K562 (cell line): Measurements from ENCODE around the gene SH2D7. TPM values are rescaled to one million over a fixed set of nuclear protein-coding genes. Genes with fewer than 3 reads are reported as not detected.

Source experiments
- polyA plus RNA-seq, 8 experiments: library from polyadenylated mRNA; depleted of rRNA in 4 of 8; stranded (reverse) in 5 of 8; unstranded in 3 of 8; fragments of >200 nt; fragmentation: Nextera tagmentation in 2 of 8; fragmentation: Illumina TruSeq in 1 of 8; extraction: Ambion mirVana in 2 of 8; extraction: Trizol in 1 of 8; gene quantifications; 2 replicates each; pipeline versions ENCODE4 v1.2.1 to v1.2.3, GENCODE V29; 2011 to 2014; ENCODE audit warnings: inconsistent platforms in 1 of 8, missing spikeins in 1 of 8
- small RNA-seq: library from RNA; depleted of rRNA; stranded (forward); fragments of <200 nt; gene quantifications from one replicate; pipeline ENCODE3, GENCODE V24; 2014
- total RNA-seq, 7 experiments: library from RNA; depleted of rRNA in 6 of 7; stranded (reverse); fragments of >200 nt in 6 of 7; fragmentation: Illumina TruSeq in 2 of 7; extraction: Trizol in 2 of 7; gene quantifications; 2 replicates each; pipeline versions ENCODE4 v1.2.1 to v1.2.3, GENCODE V29; 2011 to 2021; ENCODE audit warnings: low replicate concordance in 1 of 7

SH2D7 gene
- total and polyA plus RNA-seq, 9 of the 15 experiments (the other 6 are each of a cell fraction or from before 2014, with no cell fraction given), result not detected

Small RNA genes within 50 kb of the gene (small RNA-seq; reads per million reads assigned to genes)
- not detected for gene RF00092

Other genes starting within 250 kb of the SH2D7 start
- gene TBC1D2B, start 14.8 kb upstream of the SH2D7 start, total RNA-seq (2014; rRNA removed), result 5.1 and 6.2 TPM in 2 replicates
- 8.9 and 9.3 TPM in 2 replicates for gene TBC1D2B, start 14.8 kb upstream of the SH2D7 start, total RNA-seq (2014; rRNA removed; fragmentation: Illumina TruSeq; extraction: Trizol)
- 7.8 and 8.9 TPM in 2 replicates for gene TBC1D2B, start 14.8 kb upstream of the SH2D7 start, total RNA-seq (2015; rRNA removed; fragmentation: Illumina TruSeq; extraction: Trizol)
- 10.1 and 10.7 TPM in 2 replicates for gene TBC1D2B, start 14.8 kb upstream of the SH2D7 start, total RNA-seq (2021)
- 13.7 and 16.3 TPM in 2 replicates for gene TBC1D2B, start 14.8 kb upstream of the SH2D7 start, polyA plus RNA-seq (2011; rRNA removed)
- 7.7 and 9.2 TPM in 2 replicates for gene TBC1D2B, start 14.8 kb upstream of the SH2D7 start, polyA plus RNA-seq (2014; fragmentation: Illumina TruSeq; extraction: Trizol)
- under 1 TPM; 0.15 to 0.48 TPM for gene TBC1D2B, start 14.8 kb upstream of the SH2D7 start, polyA plus RNA-seq (2014; fragmentation: Nextera tagmentation; extraction: Ambion mirVana)
- 6.5 and 6.9 TPM in 2 replicates for gene TBC1D2B, start 14.8 kb upstream of the SH2D7 start, polyA plus RNA-seq (2014; rRNA removed)
- gene CIB2, start 38.9 kb downstream of the SH2D7 start, total RNA-seq (2014; rRNA removed), result 22.4 and 33.3 TPM in 2 replicates
- gene CIB2, start 38.9 kb downstream of the SH2D7 start, total RNA-seq (2014; rRNA removed; fragmentation: Illumina TruSeq; extraction: Trizol), result 12.5 and 15.9 TPM in 2 replicates
- gene CIB2, start 38.9 kb downstream of the SH2D7 start, total RNA-seq (2015; rRNA removed; fragmentation: Illumina TruSeq; extraction: Trizol), result 18.5 and 19.6 TPM in 2 replicates
- 18.3 and 22.9 TPM in 2 replicates for gene CIB2, start 38.9 kb downstream of the SH2D7 start, total RNA-seq (2021)
- gene CIB2, start 38.9 kb downstream of the SH2D7 start, polyA plus RNA-seq (2011; rRNA removed), result 37.4 and 38.2 TPM in 2 replicates
- gene CIB2, start 38.9 kb downstream of the SH2D7 start, polyA plus RNA-seq (2014; fragmentation: Illumina TruSeq; extraction: Trizol), result 27.3 and 32.7 TPM in 2 replicates
- 1 to 10 TPM; 1.5 to 2.0 TPM for gene CIB2, start 38.9 kb downstream of the SH2D7 start, polyA plus RNA-seq (2014; fragmentation: Nextera tagmentation; extraction: Ambion mirVana)
- gene CIB2, start 38.9 kb downstream of the SH2D7 start, polyA plus RNA-seq (2014; rRNA removed), result 19.4 and 26.5 TPM in 2 replicates
- gene IDH3A, start 56.8 kb downstream of the SH2D7 start, total RNA-seq (2014; rRNA removed), result 37.4 and 56.3 TPM in 2 replicates
- gene IDH3A, start 56.8 kb downstream of the SH2D7 start, total RNA-seq (2014; rRNA removed; fragmentation: Illumina TruSeq; extraction: Trizol), result 94.5 and 101 TPM in 2 replicates
- 77.4 and 87.2 TPM in 2 replicates for gene IDH3A, start 56.8 kb downstream of the SH2D7 start, total RNA-seq (2015; rRNA removed; fragmentation: Illumina TruSeq; extraction: Trizol)
- gene IDH3A, start 56.8 kb downstream of the SH2D7 start, total RNA-seq (2021), result 130 and 131 TPM in 2 replicates
- 88.5 and 115 TPM in 2 replicates for gene IDH3A, start 56.8 kb downstream of the SH2D7 start, polyA plus RNA-seq (2011; rRNA removed)
- gene IDH3A, start 56.8 kb downstream of the SH2D7 start, polyA plus RNA-seq (2014; fragmentation: Illumina TruSeq; extraction: Trizol), result 107 and 116 TPM in 2 replicates
- gene IDH3A, start 56.8 kb downstream of the SH2D7 start, polyA plus RNA-seq (2014; fragmentation: Nextera tagmentation; extraction: Ambion mirVana), result 100 to 1,000 TPM; 190 to 249 TPM
- gene IDH3A, start 56.8 kb downstream of the SH2D7 start, polyA plus RNA-seq (2014; rRNA removed), result 70.0 and 86.7 TPM in 2 replicates
- gene ACSBG1, start 142.0 kb downstream of the SH2D7 start, total RNA-seq (2014; rRNA removed), result 2.5 and 3.3 TPM in 2 replicates
- 3.1 and 3.7 TPM in 2 replicates for gene ACSBG1, start 142.0 kb downstream of the SH2D7 start, total RNA-seq (2014; rRNA removed; fragmentation: Illumina TruSeq; extraction: Trizol)
- gene ACSBG1, start 142.0 kb downstream of the SH2D7 start, total RNA-seq (2015; rRNA removed; fragmentation: Illumina TruSeq; extraction: Trizol), result 0.83 TPM in 2 replicates
- 2.6 and 3.3 TPM in 2 replicates for gene ACSBG1, start 142.0 kb downstream of the SH2D7 start, total RNA-seq (2021)
- 1.2 and 2.0 TPM in 2 replicates for gene ACSBG1, start 142.0 kb downstream of the SH2D7 start, polyA plus RNA-seq (2011; rRNA removed)
- gene ACSBG1, start 142.0 kb downstream of the SH2D7 start, polyA plus RNA-seq (2014; fragmentation: Illumina TruSeq; extraction: Trizol), result 4.8 and 6.4 TPM in 2 replicates
- gene ACSBG1, start 142.0 kb downstream of the SH2D7 start, polyA plus RNA-seq (2014; fragmentation: Nextera tagmentation; extraction: Ambion mirVana), result under 1 TPM; 0.36 to 0.75 TPM
- 4.6 and 5.0 TPM in 2 replicates for gene ACSBG1, start 142.0 kb downstream of the SH2D7 start, polyA plus RNA-seq (2014; rRNA removed)
- not detected in 2 replicates for gene DNAJA4, start 172.0 kb downstream of the SH2D7 start, total RNA-seq (2014; rRNA removed)
- 0.11 TPM in 1 of 2 replicates, not detected in the other for gene DNAJA4, start 172.0 kb downstream of the SH2D7 start, total RNA-seq (2014; rRNA removed; fragmentation: Illumina TruSeq; extraction: Trizol)
- gene DNAJA4, start 172.0 kb downstream of the SH2D7 start, total RNA-seq (2015; rRNA removed; fragmentation: Illumina TruSeq; extraction: Trizol), result 0.08 TPM in 1 of 2 replicates, not detected in the other
- gene DNAJA4, start 172.0 kb downstream of the SH2D7 start, total RNA-seq (2021), result 0.16 and 0.25 TPM in 2 replicates
- 0.05 and 0.15 TPM in 2 replicates for gene DNAJA4, start 172.0 kb downstream of the SH2D7 start, polyA plus RNA-seq (2011; rRNA removed)
- gene DNAJA4, start 172.0 kb downstream of the SH2D7 start, polyA plus RNA-seq (2014; fragmentation: Illumina TruSeq; extraction: Trizol), result not detected in 2 replicates
- 1 to 10 TPM in 1 of 2 experiments, under 1 TPM in 1; 0.56 to 1.0 TPM for gene DNAJA4, start 172.0 kb downstream of the SH2D7 start, polyA plus RNA-seq (2014; fragmentation: Nextera tagmentation; extraction: Ambion mirVana)
- gene DNAJA4, start 172.0 kb downstream of the SH2D7 start, polyA plus RNA-seq (2014; rRNA removed), result 0.09 TPM in 1 of 2 replicates, not detected in the other
- 99.3 and 118 TPM in 2 replicates for gene SKIC8, start 207.0 kb downstream of the SH2D7 start, total RNA-seq (2014; rRNA removed)
- 139 and 146 TPM in 2 replicates for gene SKIC8, start 207.0 kb downstream of the SH2D7 start, total RNA-seq (2014; rRNA removed; fragmentation: Illumina TruSeq; extraction: Trizol)
- 152 and 164 TPM in 2 replicates for gene SKIC8, start 207.0 kb downstream of the SH2D7 start, total RNA-seq (2015; rRNA removed; fragmentation: Illumina TruSeq; extraction: Trizol)
- gene SKIC8, start 207.0 kb downstream of the SH2D7 start, total RNA-seq (2021), result 79.5 and 87.3 TPM in 2 replicates
- gene SKIC8, start 207.0 kb downstream of the SH2D7 start, polyA plus RNA-seq (2011; rRNA removed), result 158 and 224 TPM in 2 replicates
- gene SKIC8, start 207.0 kb downstream of the SH2D7 start, polyA plus RNA-seq (2014; fragmentation: Illumina TruSeq; extraction: Trizol), result 124 and 127 TPM in 2 replicates
- 100 to 1,000 TPM; 352 to 389 TPM for gene SKIC8, start 207.0 kb downstream of the SH2D7 start, polyA plus RNA-seq (2014; fragmentation: Nextera tagmentation; extraction: Ambion mirVana)
- 140 and 168 TPM in 2 replicates for gene SKIC8, start 207.0 kb downstream of the SH2D7 start, polyA plus RNA-seq (2014; rRNA removed)
- not detected in 2 replicates for gene CRABP1, start 247.8 kb downstream of the SH2D7 start, total RNA-seq (2014; rRNA removed)
- not detected in 2 replicates for gene CRABP1, start 247.8 kb downstream of the SH2D7 start, total RNA-seq (2014; rRNA removed; fragmentation: Illumina TruSeq; extraction: Trizol)
- gene CRABP1, start 247.8 kb downstream of the SH2D7 start, total RNA-seq (2015; rRNA removed; fragmentation: Illumina TruSeq; extraction: Trizol), result not detected in 2 replicates
- 0.40 and 0.60 TPM in 2 replicates for gene CRABP1, start 247.8 kb downstream of the SH2D7 start, total RNA-seq (2021)
- not detected in 2 replicates for gene CRABP1, start 247.8 kb downstream of the SH2D7 start, polyA plus RNA-seq (2011; rRNA removed)
- not detected in 2 replicates for gene CRABP1, start 247.8 kb downstream of the SH2D7 start, polyA plus RNA-seq (2014; fragmentation: Illumina TruSeq; extraction: Trizol)
- not detected for gene CRABP1, start 247.8 kb downstream of the SH2D7 start, polyA plus RNA-seq (2014; fragmentation: Nextera tagmentation; extraction: Ambion mirVana)
- gene CRABP1, start 247.8 kb downstream of the SH2D7 start, polyA plus RNA-seq (2014; rRNA removed), result not detected in 2 replicates